GM21825 (cell line): ENCODE results near the gene RC3H1.
"Not testable (repeated sequence)": the region's sequence is repeated elsewhere in the genome, so short reads cannot be mapped to it uniquely, and the experiment has no call there.

Experiments
- ATAC-seq: cut with Tn5 transposase; IDR thresholded peaks from one replicate; pipeline ENCODE4 v1.9.1; 2021; ENCODE audit warnings: mild to moderate bottlenecking, moderate library complexity; ENCODE audit not compliant: unreplicated experiment

RC3H1 gene

GRCh38 chr1:173954179-173954578, 68.0 kb downstream of the RC3H1 start:
- ATAC-seq: no peak

- no peak for ATAC-seq
Measured at GRCh38 chr1:173948594-173948993, 73.6 kb downstream of the RC3H1 start.

- ATAC-seq: no peak
Measured at GRCh38 chr1:173946380-173946921, 75.7 kb downstream of the RC3H1 start.

- no peak for ATAC-seq
Measured at GRCh38 chr1:173937062-173937461, 85.1 kb downstream of the RC3H1 start.

DNA sequence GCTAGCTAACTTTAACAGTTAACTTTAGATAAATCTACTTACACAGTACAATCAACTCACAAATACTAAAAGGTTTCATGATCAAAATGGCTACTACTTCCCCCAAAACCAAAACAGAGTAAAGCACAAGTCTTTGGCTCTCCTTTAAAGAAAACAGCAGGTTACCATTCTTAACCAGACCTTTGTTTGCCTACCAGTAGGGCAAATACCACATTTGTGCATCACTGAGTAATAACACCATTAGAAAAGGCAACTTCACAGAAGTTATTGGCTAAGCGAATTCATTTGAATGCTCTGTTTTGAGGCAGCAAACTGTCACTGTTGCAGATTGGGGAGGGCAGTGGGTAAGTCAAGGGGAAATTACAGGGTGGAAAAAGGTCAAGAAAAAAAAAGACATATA, 87.7 kb downstream of the RC3H1 start:
- no peak for ATAC-seq

GRCh38 chr1:173930541-173930940, 91.6 kb downstream of the RC3H1 start:
- ATAC-seq: not testable (repeated sequence)

DNA sequence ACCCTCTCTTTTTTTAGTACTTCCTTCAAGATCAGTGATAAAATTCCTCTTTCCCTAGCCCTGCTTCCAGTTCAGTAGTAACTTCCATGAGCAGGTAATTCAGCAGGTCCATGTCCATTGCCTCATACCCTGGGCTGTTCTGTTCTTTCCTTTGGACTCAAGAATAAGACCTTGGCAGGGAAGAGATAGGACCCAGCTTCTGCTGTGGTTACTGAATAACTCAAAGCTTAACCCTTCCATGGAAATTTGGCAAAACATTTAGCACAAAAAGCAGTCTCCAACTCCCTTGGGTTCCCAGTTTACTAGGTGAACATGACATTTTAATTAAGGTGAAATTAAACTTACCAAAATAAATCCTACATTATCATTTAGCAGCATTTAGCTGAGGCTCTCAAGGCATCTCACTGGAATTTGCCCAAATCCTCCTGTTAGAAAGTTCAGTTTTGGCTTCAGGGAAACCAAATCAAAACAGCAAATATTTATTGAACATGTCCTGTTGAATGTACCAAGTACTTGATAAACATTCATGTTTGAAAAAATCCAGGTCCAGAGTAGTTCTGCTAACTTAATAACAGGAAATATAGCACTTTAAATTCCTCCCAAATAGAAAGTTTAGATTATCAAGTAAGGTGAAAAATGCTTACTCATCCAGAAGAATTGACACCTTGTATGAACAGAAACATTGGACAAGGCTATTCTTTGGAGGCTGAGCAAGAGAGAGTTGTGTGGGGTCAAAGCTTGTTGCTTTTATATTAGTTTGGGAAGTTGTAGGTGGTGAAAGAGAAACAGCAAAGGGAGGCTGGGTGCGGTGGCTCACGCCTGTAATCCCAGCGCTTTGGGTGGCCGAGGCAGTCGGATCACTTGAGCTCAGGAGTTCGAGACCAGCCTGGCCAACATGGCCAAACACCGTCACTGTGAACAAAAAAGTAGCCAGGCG, 96.6 kb downstream of the RC3H1 start:
- ATAC-seq: no peak

DNA sequence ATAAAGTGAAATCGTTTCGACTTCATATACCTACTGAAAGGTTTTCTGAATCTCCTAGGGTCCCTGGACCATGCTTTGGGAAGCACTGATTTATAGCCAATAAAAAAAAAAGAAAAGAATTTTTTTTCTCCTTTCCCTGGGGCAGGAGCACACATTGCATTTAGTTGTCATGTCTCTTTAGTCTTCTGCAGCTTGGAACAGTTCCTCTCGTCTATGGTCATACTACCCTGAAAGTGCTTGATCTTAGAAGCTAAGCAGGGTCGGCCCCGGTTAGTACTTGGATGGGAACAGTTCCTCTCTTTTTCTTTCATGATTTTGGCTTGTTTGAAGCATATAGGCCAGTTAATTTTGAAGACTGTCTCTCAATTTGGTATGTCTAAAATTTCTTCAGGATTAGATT, 101.3 kb downstream of the RC3H1 start:
- no peak for ATAC-seq

GRCh38 chr1:173917635-173918493, 104.3 kb downstream of the RC3H1 start:
- no peak for ATAC-seq

GRCh38 chr1:173917149-173917548, 105.0 kb downstream of the RC3H1 start, which contains the start of gene SERPINC1:
TSS of gene SERPINC1 (minus strand) at chr1:173917327. CDS start at chr1:173917259, 68 bp downstream.
- ATAC-seq: no peak

- ATAC-seq: no peak
Measured at GRCh38 chr1:173916667-173917066, 105.5 kb downstream of the RC3H1 start.

DNA sequence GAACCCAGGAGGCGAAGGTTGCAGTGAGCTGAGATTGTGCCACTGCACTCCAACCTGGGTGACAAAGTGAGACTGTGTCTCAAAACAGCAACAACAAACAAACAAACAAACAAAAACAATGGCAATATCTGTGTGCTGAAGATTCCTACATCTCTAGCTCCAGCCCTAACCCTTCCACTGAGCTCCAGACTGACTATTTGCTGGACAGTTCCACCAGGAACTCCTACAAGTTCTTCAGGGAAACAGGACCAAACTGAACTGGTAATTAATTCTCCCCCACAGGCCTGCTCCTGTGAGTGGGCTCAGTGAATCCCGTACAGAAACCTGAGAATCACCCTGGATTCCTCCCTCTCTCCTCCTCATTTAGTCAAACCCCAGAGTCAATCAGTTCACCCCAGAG, 106.6 kb downstream of the RC3H1 start:
- no peak for ATAC-seq

- no peak for ATAC-seq
Measured at GRCh38 chr1:173914366-173914871, 107.7 kb downstream of the RC3H1 start.

GRCh38 chr1:173913111-173913510, 109.0 kb downstream of the RC3H1 start:
- no peak for ATAC-seq

DNA sequence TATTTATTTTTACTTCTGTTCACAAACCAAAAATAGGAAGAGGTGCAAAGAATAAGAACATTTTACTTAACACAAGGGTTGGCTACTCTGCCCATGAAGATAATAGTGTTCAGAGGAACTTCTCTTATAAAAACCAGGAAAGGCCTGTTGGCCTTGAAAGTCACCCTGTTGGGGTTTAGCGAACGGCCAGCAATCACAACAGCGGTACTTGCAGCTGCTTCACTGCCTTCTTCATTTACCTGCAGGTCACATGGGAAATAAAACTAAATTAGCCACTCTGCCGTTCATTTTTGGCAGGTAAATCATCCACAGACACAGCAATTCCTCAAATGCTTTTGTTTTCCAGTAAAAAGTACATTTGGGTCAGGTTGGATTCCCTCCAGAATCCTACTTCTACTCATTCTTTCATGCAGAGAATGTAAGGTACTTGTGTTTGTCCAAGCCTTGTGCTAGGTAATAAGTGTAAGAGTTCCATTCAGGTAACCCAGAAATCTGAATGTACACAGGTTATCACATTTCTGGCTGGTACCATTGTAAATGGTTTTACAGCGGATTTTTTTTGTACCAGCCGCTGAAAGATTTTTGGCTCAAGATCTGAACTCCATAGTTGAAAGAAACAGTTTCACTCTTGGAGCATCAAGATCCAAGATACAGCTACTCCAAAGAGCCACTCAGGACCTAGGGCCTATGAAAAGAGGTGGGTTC, 118.2 kb downstream of the RC3H1 start:
- no peak for ATAC-seq

GRCh38 chr1:173900992-173901391, 121.2 kb downstream of the RC3H1 start:
- ATAC-seq: no peak

- no peak for ATAC-seq
Measured at GRCh38 chr1:173900427-173900826, 121.7 kb downstream of the RC3H1 start.

- no peak for ATAC-seq
Measured at GRCh38 chr1:173894189-173894588, 128.0 kb downstream of the RC3H1 start.

DNA sequence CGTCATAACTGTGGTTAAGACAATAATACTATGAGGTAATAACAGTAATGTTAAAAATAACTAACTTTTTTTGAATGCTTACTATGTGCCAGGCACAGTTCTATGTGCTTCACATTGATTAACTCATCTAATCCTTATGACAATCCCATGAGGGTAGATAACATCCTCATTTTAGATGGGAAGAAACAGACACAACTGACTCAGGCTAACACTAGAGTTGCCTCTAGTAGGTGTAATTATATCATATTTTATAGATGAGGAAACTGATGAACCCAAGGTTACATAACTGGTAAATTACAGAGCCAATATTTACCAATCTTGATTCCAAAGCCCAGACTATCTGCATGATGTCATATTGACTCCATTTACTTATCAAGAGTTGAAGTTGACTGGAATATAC, 128.5 kb downstream of the RC3H1 start:
- no peak for ATAC-seq

DNA sequence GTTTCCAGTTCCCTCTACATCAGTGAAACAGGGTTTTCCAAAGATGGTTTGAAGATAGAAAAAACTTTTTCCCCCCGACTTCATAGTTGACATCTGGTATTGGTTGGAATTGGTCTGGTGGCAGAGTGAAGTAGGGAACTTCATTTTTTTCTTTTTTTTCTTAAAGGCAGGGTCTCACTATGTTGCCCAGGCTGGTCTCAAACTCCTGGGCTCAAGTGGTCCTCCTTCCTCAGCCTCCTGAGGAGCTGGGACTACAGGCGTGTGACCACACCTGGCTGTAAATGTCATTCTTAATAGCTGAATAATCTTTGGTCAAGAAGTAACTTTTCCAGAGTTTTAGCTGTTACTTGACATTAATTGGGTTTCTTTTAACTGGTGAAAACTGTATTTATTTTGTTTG, 132.3 kb downstream of the RC3H1 start:
- no peak for ATAC-seq

- ATAC-seq: no peak
Measured at GRCh38 chr1:173888749-173889148, 133.4 kb downstream of the RC3H1 start.
